Calu3 (cell line): ENCODE data around the gene COL18A1. TPM values are rescaled to one million over a fixed set of nuclear protein-coding genes. Genes with fewer than 3 reads are reported as not detected.

ENCODE experiments used
- BruUV-seq: library from RNA; stranded (reverse); fragments of 400-500 nt; replicated peaks from 2 replicates; lab custom pipeline; 2021; lab: Mats Ljungman, UMichigan
- CTCF ChIA-PET: fragments of 300-600 bp; sonication (Branson Sonifier 250); formaldehyde crosslinking; loops from one replicate; lab custom pipeline; 2022; ENCODE audit warnings: antibody characterized with exemption; lab: Charles Lee
- DNase-seq: peaks from one replicate; pipeline ENCODE4 v3.0.0; 2022
- H3K27ac Mint-ChIP-seq: one replicate; pipeline ENCODE4 v1.8.0; 2022; ENCODE audit warnings: mixed read lengths; ENCODE audit not compliant: unreplicated experiment
- H3K27me3 Mint-ChIP-seq: one replicate; pipeline ENCODE4 v1.8.0; 2022; ENCODE audit warnings: mixed read lengths; ENCODE audit not compliant: unreplicated experiment
- H3K36me3 Mint-ChIP-seq: one replicate; pipeline ENCODE4 v1.8.0; 2022; ENCODE audit warnings: mild to moderate bottlenecking, moderate library complexity, mixed read lengths; ENCODE audit not compliant: insufficient read depth, unreplicated experiment
- H3K4me1 Mint-ChIP-seq: one replicate; pipeline ENCODE4 v1.8.0; 2022; ENCODE audit warnings: mild to moderate bottlenecking, low read depth, mixed read lengths; ENCODE audit not compliant: unreplicated experiment
- H3K4me3 Mint-ChIP-seq: one replicate; pipeline ENCODE4 v1.8.0; 2022; ENCODE audit warnings: mild to moderate bottlenecking, low read depth, moderate library complexity, mixed read lengths; ENCODE audit not compliant: unreplicated experiment
- H3K9me3 Mint-ChIP-seq: one replicate; pipeline ENCODE4 v1.8.0; 2022; ENCODE audit warnings: low read depth, mixed read lengths; ENCODE audit not compliant: unreplicated experiment
- intact Hi-C: fragments of 100-400 bp; cut with micrococcal nuclease; formaldehyde crosslinking; loops from one replicate; pipeline ENCODE4 v1.10.0; 2022; ENCODE audit not compliant: unreplicated experiment
- total RNA-seq: library from RNA; stranded (reverse); gene quantifications from 2 replicates; pipeline ENCODE4 v1.2.3, GENCODE V29; 2022
- TF ChIP-seq, protein P1 (sequence below): fragments of 200-600 bp; IDR thresholded peaks from one replicate; pipeline ENCODE4 v1.8.0; 2022; ENCODE audit warnings: antibody characterized with exemption; ENCODE audit not compliant: unreplicated experiment

The COL18A1 gene
- total RNA-seq, 1 experiment from 2014 or later, result 82.9 TPM

GRCh38 chr21:45412909-45413611 lies 8.1 kb downstream of the COL18A1 start:
- BruUV-seq, result no TSS peak
- Mint-ChIP-seq H3K9me3 (no peaks in the 10 kb centered on the region), H3K4me1 (peaks cover 7% of the 10 kb centered on the region), H3K4me3 (no peak overlapping the region), H3K27ac (no peak overlapping the region), H3K36me3 (no peaks in the 10 kb centered on the region), H3K27me3 (no peaks in the 10 kb centered on the region)
- TF ChIP-seq, protein P1, sequence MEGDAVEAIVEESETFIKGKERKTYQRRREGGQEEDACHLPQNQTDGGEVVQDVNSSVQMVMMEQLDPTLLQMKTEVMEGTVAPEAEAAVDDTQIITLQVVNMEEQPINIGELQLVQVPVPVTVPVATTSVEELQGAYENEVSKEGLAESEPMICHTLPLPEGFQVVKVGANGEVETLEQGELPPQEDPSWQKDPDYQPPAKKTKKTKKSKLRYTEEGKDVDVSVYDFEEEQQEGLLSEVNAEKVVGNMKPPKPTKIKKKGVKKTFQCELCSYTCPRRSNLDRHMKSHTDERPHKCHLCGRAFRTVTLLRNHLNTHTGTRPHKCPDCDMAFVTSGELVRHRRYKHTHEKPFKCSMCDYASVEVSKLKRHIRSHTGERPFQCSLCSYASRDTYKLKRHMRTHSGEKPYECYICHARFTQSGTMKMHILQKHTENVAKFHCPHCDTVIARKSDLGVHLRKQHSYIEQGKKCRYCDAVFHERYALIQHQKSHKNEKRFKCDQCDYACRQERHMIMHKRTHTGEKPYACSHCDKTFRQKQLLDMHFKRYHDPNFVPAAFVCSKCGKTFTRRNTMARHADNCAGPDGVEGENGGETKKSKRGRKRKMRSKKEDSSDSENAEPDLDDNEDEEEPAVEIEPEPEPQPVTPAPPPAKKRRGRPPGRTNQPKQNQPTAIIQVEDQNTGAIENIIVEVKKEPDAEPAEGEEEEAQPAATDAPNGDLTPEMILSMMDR, result no peak
- CTCF ChIA-PET, result interaction anchor here (0.6 kb wide), 1 partner anchor 10 kb away, joined by 3 read pairs; no protein-coding TSS in a partner anchor
- intact Hi-C loops, result no loop called here
- DNase-seq, result no peak

DNA sequence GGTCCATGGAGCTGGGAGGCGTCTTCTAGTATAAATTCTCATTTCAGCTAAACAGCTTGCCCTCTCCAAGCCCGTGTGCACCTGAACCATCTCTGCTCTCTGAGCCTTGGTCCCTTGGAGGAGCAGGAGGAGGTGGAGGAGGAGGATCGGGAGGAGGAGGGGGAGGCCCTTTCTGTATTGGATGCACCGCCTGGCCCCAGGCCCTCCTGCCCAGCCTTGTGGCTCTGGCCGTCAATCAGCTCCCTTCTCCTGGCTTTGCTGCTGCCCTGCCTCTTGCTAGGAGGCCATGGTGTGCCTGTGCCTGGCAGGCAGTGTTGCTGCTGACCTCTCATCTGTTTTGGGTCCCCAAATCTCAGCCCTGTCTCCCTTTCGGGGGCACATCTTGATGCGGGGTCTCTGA lies 9.0 kb downstream of the COL18A1 start:
- TF ChIP-seq, protein P1, result no peak
- no peak for DNase-seq
- CTCF ChIA-PET, result no interaction called here
- Mint-ChIP-seq H3K4me3 (no peak overlapping the region), H3K27me3 (no peaks in the 10 kb centered on the region), H3K27ac (no peak overlapping the region), H3K9me3 (no peaks in the 10 kb centered on the region), H3K4me1 (no peaks in the 10 kb centered on the region), H3K36me3 (no peaks in the 10 kb centered on the region)
- BruUV-seq, result no TSS peak
- intact Hi-C loops, result no loop called here

- no peak for DNase-seq
- BruUV-seq, result no TSS peak
- Mint-ChIP-seq H3K27me3 (no peaks in the 10 kb centered on the region), H3K36me3 (no peaks in the 10 kb centered on the region), H3K9me3 (no peaks in the 10 kb centered on the region), H3K4me1 (no peaks in the 10 kb centered on the region), H3K4me3 (no peak overlapping the region), H3K27ac (no peak overlapping the region)
- CTCF ChIA-PET, result no interaction called here
- intact Hi-C loops, result no loop called here
- TF ChIP-seq, protein P1, result no peak
Measured at GRCh38 chr21:45414396-45415187, 9.6 kb downstream of the COL18A1 start.

GRCh38 chr21:45415188-45415942 lies 10.4 kb downstream of the COL18A1 start:
- Mint-ChIP-seq H3K4me3 (no peak overlapping the region), H3K36me3 (no peaks in the 10 kb centered on the region), H3K9me3 (no peaks in the 10 kb centered on the region), H3K27me3 (no peaks in the 10 kb centered on the region), H3K4me1 (no peaks in the 10 kb centered on the region), H3K27ac (no peak overlapping the region)
- intact Hi-C loops, result no loop called here
- TF ChIP-seq, protein P1, result no peak
- BruUV-seq, result no TSS peak
- no peak for DNase-seq
- CTCF ChIA-PET, result no interaction called here
